Thyroid gland (tissue), 4 donors: ENCODE results near the gene LRRC4. TPM values are rescaled to one million over a fixed set of nuclear protein-coding genes. Genes with fewer than 3 reads are reported as not detected.

Experiments used
- DNase-seq, 2 donors: peaks; one replicate each; pipeline ENCODE4 v3.0.0-alpha.2; 2019
- H3K27ac ChIP-seq, 3 donors: fragments of 200-600 bp; sonication (generic); 1 replicate in 2 of 3; 2 replicates in 1 of 3; pipeline ENCODE4 v1.5.1; 2016 to 2019; ENCODE audit warnings: mild to moderate bottlenecking in 1 of 3, moderate library complexity in 1 of 3
- H3K27me3 ChIP-seq: fragments of 200-600 bp; sonication (generic); one replicate; pipeline ENCODE4 v1.5.1; 2019
- H3K36me3 ChIP-seq, 2 donors: fragments of 200-600 bp; sonication (generic); one replicate each; pipeline ENCODE4 v1.5.1; 2016 to 2019
- H3K4me1 ChIP-seq, 2 donors: fragments of 200-600 bp; sonication (generic); one replicate each; pipeline ENCODE4 v1.5.1; 2017 to 2019
- H3K4me3 ChIP-seq, 3 donors: fragments of 200-600 bp; sonication (generic); replicated peaks in 1 of 3; 1 replicate in 2 of 3; 2 replicates in 1 of 3; pipeline ENCODE4 v1.5.1; 2016; ENCODE audit warnings: mild to moderate bottlenecking in 1 of 3
- H3K9me3 ChIP-seq: fragments of 200-600 bp; sonication (generic); one replicate; pipeline ENCODE4 v1.5.1; 2017
- CTCF ChIP-seq, 6 experiments: fragments of 200-600 bp in 3 of 6; fragments of 450-650 bp in 3 of 6; sonication (generic) in 3 of 6; IDR thresholded peaks; one replicate each; pipeline ENCODE4 v1.5.1; 2016 to 2019; ENCODE audit warnings: antibody characterized with exemption in 6 of 6, mild to moderate bottlenecking in 2 of 6, inconsistent platforms in 1 of 6, moderate library complexity in 1 of 6
- POLR2A ChIP-seq, 2 donors: fragments of 450-650 bp; IDR thresholded peaks; one replicate each; pipeline ENCODE4 v1.6.1; 2017; ENCODE audit warnings: antibody characterized with exemption in 2 of 2, mild to moderate bottlenecking in 2 of 2, moderate library complexity in 1 of 2
- WGBS, 2 donors: methylation state at CpG; one replicate each; pipeline ENCODE4 v1.1.5; 2017; 5-methylcytosine and 5-hydroxymethylcytosine counted together
- intact Hi-C: fragments of 100-400 bp; cut with DNase I; formaldehyde crosslinking; loops from one replicate; pipeline ENCODE4 v1.15.1; 2023
- total RNA-seq, 4 donors: library from RNA; depleted of rRNA; stranded (reverse); fragments of >200 nt; gene quantifications; one replicate each; pipeline ENCODE4 v1.2.3, GENCODE V29; 2016

Gene LRRC4
- total RNA-seq, 4 donors from 2014 or later = 0.39 to 3.7 (median 0.95) TPM

GRCh38 chr7:128024151-128024550 is 7.1 kb downstream of the LRRC4 start:
- H3K36me3 ChIP-seq = no peaks in the 10 kb centered on the region
- H3K4me1 ChIP-seq = no peaks in the 10 kb centered on the region
- H3K27ac ChIP-seq = no peak overlapping the region
- no peaks in the 10 kb centered on the region for H3K9me3 ChIP-seq
- DNase-seq = no peak
- no peak overlapping the region for H3K4me3 ChIP-seq
- no peaks in the 10 kb centered on the region for H3K27me3 ChIP-seq
- WGBS, 2 donors = 95 to 97% methylated on average over 3 of the region's 3 CpGs
- TF ChIP-seq CTCF (IDR thresholded peaks at IDR 0.05) = no peak
- no peak for TF ChIP-seq POLR2A (IDR thresholded peaks at IDR 0.05)
- intact Hi-C loops = no loop called here

GRCh38 chr7:128022631-128023532 is 8.4 kb downstream of the LRRC4 start:
- intact Hi-C loops = no loop called here
- Histone ChIP-seq H3K36me3 (no peaks in the 10 kb centered on the region), H3K27me3 (no peaks in the 10 kb centered on the region), H3K4me1 (peaks cover 5 to 8% of the 10 kb centered on the region in 2 donors), H3K4me3 (no peak overlapping the region), H3K27ac (no peak overlapping the region), H3K9me3 (no peaks in the 10 kb centered on the region)
- TF ChIP-seq POLR2A (IDR thresholded peaks at IDR 0.05) = no peak
- 85 to 91% methylated on average over 6 of the region's 6 CpGs for WGBS, 2 donors
- no peak for DNase-seq

- Histone ChIP-seq H3K4me3 (no peak overlapping the region), H3K27ac (no peak overlapping the region), H3K9me3 (no peaks in the 10 kb centered on the region), H3K36me3 (no peaks in the 10 kb centered on the region), H3K4me1 (peaks cover 7 to 18% of the 10 kb centered on the region in 2 donors), H3K27me3 (no peaks in the 10 kb centered on the region)
- intact Hi-C loops = no loop called here
- no peak for DNase-seq
- TF ChIP-seq CTCF (IDR thresholded peaks at IDR 0.05) (no peak), POLR2A (IDR thresholded peaks at IDR 0.05) (no peak)
- WGBS, 2 donors = 85 to 98% methylated on average over 2 of the region's 2 CpGs
These were observed 9.9 kb downstream of the LRRC4 start for GRCh38 chr7:128021366-128021765.

GRCh38 chr7:128020159-128020558 is 11.1 kb downstream of the LRRC4 start:
- peaks cover 7 to 18% of the 10 kb centered on the region in 2 donors for H3K4me1 ChIP-seq
- DNase-seq = no peak
- WGBS, 2 donors = 90 to 92% methylated on average over 6 of the region's 6 CpGs
- intact Hi-C loops = no loop called here
- no peaks in the 10 kb centered on the region for H3K9me3 ChIP-seq
- no peak overlapping the region for H3K27ac ChIP-seq
- H3K4me3 ChIP-seq = no peak overlapping the region
- no peak for TF ChIP-seq CTCF (IDR thresholded peaks at IDR 0.05)
- no peak for TF ChIP-seq POLR2A (IDR thresholded peaks at IDR 0.05)
- H3K36me3 ChIP-seq = no peaks in the 10 kb centered on the region
- H3K27me3 ChIP-seq = no peaks in the 10 kb centered on the region

GRCh38 chr7:128019288-128019687 is 11.9 kb downstream of the LRRC4 start:
- no peaks in the 10 kb centered on the region for H3K36me3 ChIP-seq
- no peaks in the 10 kb centered on the region for H3K9me3 ChIP-seq
- H3K27me3 ChIP-seq = no peaks in the 10 kb centered on the region
- H3K27ac ChIP-seq = no peak overlapping the region
- TF ChIP-seq POLR2A (IDR thresholded peaks at IDR 0.05) (no peak), CTCF (IDR thresholded peaks at IDR 0.05) (no peak)
- DNase-seq = no peak
- intact Hi-C loops = no loop called here
- H3K4me1 ChIP-seq = peaks cover 7 to 18% of the 10 kb centered on the region in 2 donors
- 94 to 100% methylated on average over 3 of the region's 3 CpGs for WGBS, 2 donors
- H3K4me3 ChIP-seq = no peak overlapping the region
